ENCODE results near the gene ARHGAP19. TPM values are rescaled to one million over a fixed set of nuclear protein-coding genes. Genes with fewer than 3 reads are reported as not detected.

ARHGAP19 gene
- total and polyA plus RNA-seq, 2 donors (not counting 3 experiments of a cell fraction or from before 2014, with no cell fraction given) = 6.8 to 20.0 TPM

DNA sequence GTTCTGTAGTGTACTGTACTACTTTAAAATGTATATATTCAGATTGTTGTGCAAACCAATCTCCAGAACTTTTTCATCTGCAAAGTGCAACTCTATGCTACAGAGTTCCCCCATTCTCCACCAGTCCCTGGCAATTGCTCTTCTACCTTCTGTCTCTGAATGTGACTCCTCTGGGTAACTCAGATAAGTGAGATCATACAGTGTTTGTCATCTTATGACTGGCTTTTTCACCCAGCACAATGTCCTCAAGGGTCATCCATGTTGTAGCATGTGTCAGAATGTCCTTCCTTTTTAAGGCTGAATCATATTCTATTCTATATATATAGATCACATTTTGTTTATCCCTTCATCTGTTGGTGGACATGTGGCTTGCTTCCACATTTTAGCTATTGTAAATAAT lies 117.5 kb downstream of the ARHGAP19 start:
- H3K4me2 ChIP-seq (ENCODE audit: insufficient read depth, low read length) = no peak overlapping the region
- ChIA-PET POLR2A (no interaction called here), CTCF (no interaction called here)
- dilution Hi-C loops (cut with MboI; ENCODE audit: extremely low pct_ligation_motif_present, low sequenced_read_pairs) (no loop called here), intact Hi-C loops (cut with micrococcal nuclease) (no loop called here)
- BruUV-seq (replicated peaks) = no TSS peak
- peaks cover 11 to 23% of the 10 kb centered on the region in 2 experiments for H3K27me3 ChIP-seq (ENCODE audit: control insufficient read depth in 2 of 2, insufficient read depth in 2 of 2, low read length in 2 of 2)
- H3K9me3 ChIP-seq (replicated peaks; ENCODE audit: control insufficient read depth, insufficient read depth, low read length) = no peaks in the 10 kb centered on the region
- TF ChIP-seq GATA2 (IDR thresholded peaks at IDR 0.05; ENCODE audit: insufficient read depth, insufficient read length, low read depth, low read length) (no peak), JUN (IDR thresholded peaks at IDR 0.05; ENCODE audit: borderline replicate concordance, insufficient read depth, insufficient read length, low read depth) (no peak), FOS (IDR thresholded peaks at IDR 0.05; ENCODE audit: borderline replicate concordance, insufficient read depth, low read length) (no peak), CTCF (IDR thresholded peaks at IDR 0.05; ENCODE audit: extremely low read depth in 1 of 2, insufficient read depth in 1 of 2, low read depth in 1 of 2, low read length in 2 of 2) (no peak), EZH2 (IDR thresholded peaks at IDR 0.05; ENCODE audit: borderline replicate concordance, low read depth, low read length, severe bottlenecking) (no peak), MYC (IDR thresholded peaks at IDR 0.05; ENCODE audit: low read depth, low read length) (no peak), POLR2AphosphoS5 (IDR thresholded peaks at IDR 0.05; ENCODE audit: insufficient read depth, low read depth, low read length) (no peak), POLR2A (IDR thresholded peaks at IDR 0.05; ENCODE audit: low read depth, low read length) (no peak)
- TF ChIP-seq, protein P1, sequence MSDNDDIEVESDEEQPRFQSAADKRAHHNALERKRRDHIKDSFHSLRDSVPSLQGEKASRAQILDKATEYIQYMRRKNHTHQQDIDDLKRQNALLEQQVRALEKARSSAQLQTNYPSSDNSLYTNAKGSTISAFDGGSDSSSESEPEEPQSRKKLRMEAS (IDR thresholded peaks at IDR 0.05; ENCODE audit: insufficient read depth, insufficient read length) = no peak
- FAIRE-seq (no peak), DNase-seq (ENCODE audit: low read depth, low spot score) (no peak)
- H3K4me1 ChIP-seq (ENCODE audit: control insufficient read depth, extremely low read depth, insufficient read depth, low read length) = no peaks in the 10 kb centered on the region
- H3K36me3 ChIP-seq (ENCODE audit: control insufficient read depth in 2 of 2, extremely low read depth in 1 of 2, insufficient read depth in 2 of 2, low read length in 2 of 2) = no peaks in the 10 kb centered on the region
- no peak overlapping the region for H2AFZ ChIP-seq (ENCODE audit: low read depth, low read length)
- H3K27ac ChIP-seq (ENCODE audit: insufficient read depth, low read depth, low read length) = no peak overlapping the region
- H3K9me1 ChIP-seq (replicated peaks; ENCODE audit: control insufficient read depth, extremely low read depth, insufficient read depth, low read length) = no peaks in the 10 kb centered on the region
- H4K20me1 ChIP-seq (replicated peaks; ENCODE audit: control insufficient read depth, extremely low read depth, insufficient read depth, low read length) = no peaks in the 10 kb centered on the region
- no peak overlapping the region for H3K9ac ChIP-seq (replicated peaks; ENCODE audit: extremely low read depth, insufficient read depth, low read length)
- no peak overlapping the region for H3K4me3 ChIP-seq (replicated peaks in 1 of 3; ENCODE audit: insufficient read depth in 1 of 3, low read depth in 1 of 3, low read length in 3 of 3)
- H3K79me2 ChIP-seq (ENCODE audit: control insufficient read depth, insufficient read depth, low read length) = no peaks in the 10 kb centered on the region

Data from endothelial cell of umbilical vein (primary cell).